Astrocyte (in vitro differentiated cells and primary cell): Measurements from ENCODE around the gene PHLDA1. TPM values are rescaled to one million over a fixed set of nuclear protein-coding genes. Genes with fewer than 3 reads are reported as not detected.

Experiments
- DNase-seq: peaks from one replicate; pipeline ENCODE4 v3.0.0-alpha.2; 2010; ENCODE audit warnings: low read depth
- FAIRE-seq: peaks from 2 replicates; lab custom pipeline; 2011; peaks lifted over from hg19 to GRCh38; lab: Jason Lieb, UNC
- H2AFZ ChIP-seq: 2 replicates; pipeline ENCODE4 v1.6.0; 2012; ENCODE audit warnings: low read depth, low read length, inconsistent platforms
- H3K27ac ChIP-seq: 2 replicates; pipeline ENCODE4 v1.5.1; 2011; ENCODE audit warnings: low read depth, low read length, inconsistent platforms
- H3K27me3 ChIP-seq: 2 replicates; pipeline ENCODE4 v1.6.0; 2011; ENCODE audit warnings: low read length, inconsistent platforms; ENCODE audit not compliant: insufficient read depth
- H3K36me3 ChIP-seq: 2 replicates; pipeline ENCODE4 v1.5.1; 2011; ENCODE audit warnings: low read length, inconsistent platforms; ENCODE audit not compliant: insufficient read depth
- H3K4me1 ChIP-seq: 2 replicates; pipeline ENCODE4 v1.5.1; 2011; ENCODE audit warnings: low read length, inconsistent platforms; ENCODE audit not compliant: insufficient read depth
- H3K4me2 ChIP-seq: 2 replicates; pipeline ENCODE4 v1.6.0; 2012; ENCODE audit warnings: low read length, inconsistent platforms
- H3K4me3 ChIP-seq: 2 replicates; pipeline ENCODE4 v1.5.1; 2011; ENCODE audit warnings: low read depth, mild to moderate bottlenecking, low read length, inconsistent platforms; ENCODE audit not compliant: insufficient read depth
- H3K79me2 ChIP-seq: 2 replicates; pipeline ENCODE4 v1.6.0; 2012; ENCODE audit warnings: mild to moderate bottlenecking, low read length, inconsistent platforms; ENCODE audit not compliant: insufficient read depth
- H3K9ac ChIP-seq: 2 replicates; pipeline ENCODE4 v1.6.0; 2012; ENCODE audit warnings: mild to moderate bottlenecking, low read length, inconsistent platforms
- H3K9me3 ChIP-seq: 2 replicates; pipeline ENCODE4 v1.5.1; 2012; ENCODE audit warnings: low read depth, mild to moderate bottlenecking, low read length, inconsistent platforms; ENCODE audit not compliant: insufficient read depth
- H4K20me1 ChIP-seq: 2 replicates; pipeline ENCODE4 v1.6.0; 2012; ENCODE audit warnings: low read length, inconsistent platforms; ENCODE audit not compliant: insufficient read depth
- H3K27ac Mint-ChIP-seq: one replicate; pipeline ENCODE4 v1.8.0; 2021; ENCODE audit warnings: mild to moderate bottlenecking, mixed read lengths; ENCODE audit not compliant: unreplicated experiment
- H3K27me3 Mint-ChIP-seq: one replicate; pipeline ENCODE4 v1.8.0; 2021; ENCODE audit warnings: low read depth, mixed read lengths; ENCODE audit not compliant: unreplicated experiment
- H3K36me3 Mint-ChIP-seq: one replicate; pipeline ENCODE4 v1.8.0; 2021; ENCODE audit warnings: low read depth, mixed read lengths; ENCODE audit not compliant: unreplicated experiment
- H3K4me1 Mint-ChIP-seq: one replicate; pipeline ENCODE4 v1.8.0; 2021; ENCODE audit warnings: low read depth, mixed read lengths; ENCODE audit not compliant: unreplicated experiment
- H3K4me3 Mint-ChIP-seq: one replicate; pipeline ENCODE4 v1.8.0; 2021; ENCODE audit warnings: mild to moderate bottlenecking, moderate library complexity, mixed read lengths; ENCODE audit not compliant: unreplicated experiment
- H3K9me3 Mint-ChIP-seq: one replicate; pipeline ENCODE4 v1.8.0; 2021; ENCODE audit warnings: mild to moderate bottlenecking, mixed read lengths; ENCODE audit not compliant: unreplicated experiment
- EZH2 ChIP-seq: IDR thresholded peaks from 2 replicates; pipeline ENCODE4 v1.6.1; 2012; ENCODE audit warnings: mild to moderate bottlenecking, low read length, inconsistent platforms; ENCODE audit not compliant: insufficient read depth
- total RNA-seq: library from RNA; stranded (reverse); gene quantifications from 2 replicates; pipeline ENCODE4 v1.2.1, GENCODE V29; 2021
- TF ChIP-seq, protein P1 (sequence below): IDR thresholded peaks from 2 replicates; pipeline ENCODE4 v1.5.1; 2011; ENCODE audit warnings: low read depth, mild to moderate bottlenecking, inconsistent platforms, low read length, moderate library complexity; ENCODE audit not compliant: insufficient read depth

The PHLDA1 gene
- total RNA-seq, 1 donor from 2014 or later = 43.9 TPM

DNA sequence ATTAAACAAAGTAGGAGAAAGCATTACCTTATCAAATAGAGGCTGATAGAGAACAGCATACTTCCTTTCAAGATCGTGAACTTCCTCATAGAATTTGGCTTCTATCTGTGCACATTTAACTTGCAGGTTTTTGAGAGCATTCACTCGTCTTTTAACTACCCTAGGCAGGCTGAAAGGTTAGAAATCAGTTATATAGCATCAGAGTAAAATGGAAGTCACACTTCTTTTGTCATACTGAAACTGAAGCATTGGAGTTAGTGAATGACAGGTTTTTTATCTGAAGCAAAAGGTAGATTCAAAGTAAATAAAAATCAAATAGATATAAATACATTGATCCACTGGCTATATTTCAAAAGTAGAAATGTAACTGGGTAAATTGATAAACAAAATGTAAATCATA, 28.5 kb upstream of the PHLDA1 start:
- Histone ChIP-seq H3K4me3 (no peak overlapping the region), H3K4me1 (no peaks in the 10 kb centered on the region), H3K4me2 (no peak overlapping the region), H3K27me3 (no peaks in the 10 kb centered on the region), H3K27ac (no peak overlapping the region), H2AFZ (no peak overlapping the region), H3K36me3 (peaks cover 47% of the 10 kb centered on the region), H3K79me2 (peaks cover 91% of the 10 kb centered on the region), H3K9me3 (no peaks in the 10 kb centered on the region), H4K20me1 (peaks cover 32% of the 10 kb centered on the region), H3K9ac (no peak overlapping the region)
- no peak overlapping the region for H3K4me3 Mint-ChIP-seq
- no peak for TF ChIP-seq EZH2
- TF ChIP-seq, protein P1, sequence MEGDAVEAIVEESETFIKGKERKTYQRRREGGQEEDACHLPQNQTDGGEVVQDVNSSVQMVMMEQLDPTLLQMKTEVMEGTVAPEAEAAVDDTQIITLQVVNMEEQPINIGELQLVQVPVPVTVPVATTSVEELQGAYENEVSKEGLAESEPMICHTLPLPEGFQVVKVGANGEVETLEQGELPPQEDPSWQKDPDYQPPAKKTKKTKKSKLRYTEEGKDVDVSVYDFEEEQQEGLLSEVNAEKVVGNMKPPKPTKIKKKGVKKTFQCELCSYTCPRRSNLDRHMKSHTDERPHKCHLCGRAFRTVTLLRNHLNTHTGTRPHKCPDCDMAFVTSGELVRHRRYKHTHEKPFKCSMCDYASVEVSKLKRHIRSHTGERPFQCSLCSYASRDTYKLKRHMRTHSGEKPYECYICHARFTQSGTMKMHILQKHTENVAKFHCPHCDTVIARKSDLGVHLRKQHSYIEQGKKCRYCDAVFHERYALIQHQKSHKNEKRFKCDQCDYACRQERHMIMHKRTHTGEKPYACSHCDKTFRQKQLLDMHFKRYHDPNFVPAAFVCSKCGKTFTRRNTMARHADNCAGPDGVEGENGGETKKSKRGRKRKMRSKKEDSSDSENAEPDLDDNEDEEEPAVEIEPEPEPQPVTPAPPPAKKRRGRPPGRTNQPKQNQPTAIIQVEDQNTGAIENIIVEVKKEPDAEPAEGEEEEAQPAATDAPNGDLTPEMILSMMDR = no peak
- H3K27me3 Mint-ChIP-seq = no peaks in the 10 kb centered on the region
- peaks cover 14% of the 10 kb centered on the region for H3K4me1 Mint-ChIP-seq
- no peak overlapping the region for H3K27ac Mint-ChIP-seq
- peaks cover 2% of the 10 kb centered on the region for H3K9me3 Mint-ChIP-seq
- FAIRE-seq (no peak), DNase-seq (no peak)
- peaks cover 28% of the 10 kb centered on the region for H3K36me3 Mint-ChIP-seq

DNA sequence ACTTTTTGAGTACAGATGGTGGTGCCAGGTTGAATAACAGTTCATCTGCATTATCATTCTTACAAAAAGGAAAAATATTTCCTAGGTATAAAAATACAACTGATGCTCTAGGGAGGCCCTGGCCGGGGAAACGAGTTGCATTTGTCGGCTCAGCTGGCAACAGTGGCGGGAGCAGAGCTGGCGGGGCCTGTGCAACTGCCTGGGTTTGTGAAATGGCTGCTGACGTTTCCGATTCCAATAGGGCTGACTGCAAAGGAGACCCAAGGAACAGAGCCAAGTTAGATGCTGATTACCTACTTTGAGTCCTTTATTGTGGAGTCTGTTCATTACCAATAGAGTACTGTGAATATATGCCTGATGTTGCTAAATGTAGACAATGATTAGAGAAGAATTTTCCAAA, 25.8 kb upstream of the PHLDA1 start:
- FAIRE-seq (no peak), DNase-seq (no peak)
- H3K9ac ChIP-seq = no peak overlapping the region
- Mint-ChIP-seq H3K4me3 (no peak overlapping the region), H3K36me3 (peaks cover 25% of the 10 kb centered on the region), H3K4me1 (peaks cover 14% of the 10 kb centered on the region), H3K9me3 (no peaks in the 10 kb centered on the region), H3K27me3 (no peaks in the 10 kb centered on the region), H3K27ac (peak overlapping the region; percentile 28)
- H2AFZ ChIP-seq = no peak overlapping the region
- H3K4me3 ChIP-seq = no peak overlapping the region
- peaks cover 18% of the 10 kb centered on the region for H4K20me1 ChIP-seq
- no peaks in the 10 kb centered on the region for H3K4me1 ChIP-seq
- no peak overlapping the region for H3K4me2 ChIP-seq
- H3K79me2 ChIP-seq = peaks cover 70% of the 10 kb centered on the region
- H3K9me3 ChIP-seq = no peaks in the 10 kb centered on the region
- peaks cover 58% of the 10 kb centered on the region for H3K36me3 ChIP-seq
- no peak overlapping the region for H3K27ac ChIP-seq
- no peaks in the 10 kb centered on the region for H3K27me3 ChIP-seq
- TF ChIP-seq EZH2 = no peak
- TF ChIP-seq, protein P1 = no peak

DNA sequence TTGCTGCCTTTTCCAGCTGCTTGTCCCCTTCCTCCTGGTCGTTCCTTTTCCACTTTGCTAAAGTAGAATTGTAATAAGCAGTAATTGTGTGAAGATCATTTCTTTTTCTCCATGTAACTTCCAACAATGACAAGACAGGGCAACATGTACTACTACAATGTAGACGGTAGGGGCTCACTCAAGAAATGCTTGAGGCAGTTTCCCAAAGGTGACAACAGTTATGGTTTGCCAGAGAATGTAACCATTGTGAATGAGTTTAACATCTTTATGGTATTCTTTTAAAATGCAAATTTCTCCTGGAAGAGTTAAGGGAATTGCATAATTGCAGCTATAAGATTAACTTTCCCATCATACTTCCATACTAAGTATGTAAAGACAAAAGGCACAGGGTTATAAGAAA, 23.8 kb upstream of the PHLDA1 start:
- DNase-seq (no peak), FAIRE-seq (no peak)
- Histone ChIP-seq H3K36me3 (peaks cover 63% of the 10 kb centered on the region), H3K27ac (no peak overlapping the region), H3K4me1 (no peaks in the 10 kb centered on the region), H3K4me2 (no peak overlapping the region), H2AFZ (no peak overlapping the region), H3K9ac (no peak overlapping the region), H3K4me3 (no peak overlapping the region), H3K9me3 (no peaks in the 10 kb centered on the region), H3K27me3 (no peaks in the 10 kb centered on the region), H3K79me2 (peaks cover 54% of the 10 kb centered on the region), H4K20me1 (peaks cover 4% of the 10 kb centered on the region)
- TF ChIP-seq, protein P1 = no peak
- no peak for TF ChIP-seq EZH2
- no peaks in the 10 kb centered on the region for H3K9me3 Mint-ChIP-seq
- no peak overlapping the region for H3K27ac Mint-ChIP-seq
- H3K4me1 Mint-ChIP-seq = peaks cover 12% of the 10 kb centered on the region
- H3K27me3 Mint-ChIP-seq = no peaks in the 10 kb centered on the region
- H3K4me3 Mint-ChIP-seq = no peak overlapping the region
- peaks cover 27% of the 10 kb centered on the region for H3K36me3 Mint-ChIP-seq
